ENCODE measurements around the gene DLGAP1. TPM values are rescaled to one million over a fixed set of nuclear protein-coding genes. Genes with fewer than 3 reads are reported as not detected.

Gene DLGAP1
- total and polyA plus RNA-seq, 4 donors = 0.06 to 1.2 (median 0.17) TPM; not detected in 1

DNA sequence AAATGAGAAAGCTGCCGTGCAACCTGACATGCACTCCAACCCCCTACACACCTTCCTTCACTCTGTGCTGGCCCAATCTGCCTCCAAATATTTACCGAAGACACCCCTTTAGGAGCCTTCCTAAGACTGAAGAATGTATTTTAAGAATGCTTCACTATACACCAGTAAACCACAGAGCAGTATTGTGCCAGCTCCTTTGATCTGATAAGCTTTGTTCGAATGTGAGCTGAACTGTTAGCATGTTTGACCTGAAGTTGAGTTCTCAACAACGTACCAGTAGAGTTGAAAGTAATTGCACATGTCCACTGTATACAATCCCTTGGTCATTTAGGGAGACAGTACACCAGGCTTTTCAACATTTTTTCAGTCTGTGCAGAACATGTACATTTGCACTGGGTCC is 745.9 kb downstream of the DLGAP1 start:
- Histone ChIP-seq H3K9ac (ENCODE audit: low read depth in 1 of 2, low read length in 2 of 2) (no peak overlapping the region), H3K36me3 (ENCODE audit: control insufficient read depth in 4 of 4, insufficient read depth in 3 of 4, low read depth in 1 of 4, low read length in 3 of 4) (no peaks in the 10 kb centered on the region), H3K27ac (ENCODE audit: low read depth in 1 of 2, low read length in 2 of 2) (no peak overlapping the region), H3K4me3 (ENCODE audit: low read depth in 1 of 3, low read length in 3 of 3) (no peak overlapping the region), H3K9me3 (ENCODE audit: control insufficient read depth in 4 of 4, low read length in 3 of 4) (no peaks in the 10 kb centered on the region), H3K27me3 (ENCODE audit: control insufficient read depth in 4 of 4, insufficient read depth in 4 of 4, low read length in 3 of 4) (no peaks in the 10 kb centered on the region), H3K4me1 (ENCODE audit: control insufficient read depth in 4 of 4, insufficient read depth in 4 of 4, low read length in 3 of 4) (peaks cover 0 to 5% (median 3%) of the 10 kb centered on the region in 4 donors)
- WGBS = 70% methylated on average over 4 of the region's 4 CpGs
- TF ChIP-seq, protein P1, sequence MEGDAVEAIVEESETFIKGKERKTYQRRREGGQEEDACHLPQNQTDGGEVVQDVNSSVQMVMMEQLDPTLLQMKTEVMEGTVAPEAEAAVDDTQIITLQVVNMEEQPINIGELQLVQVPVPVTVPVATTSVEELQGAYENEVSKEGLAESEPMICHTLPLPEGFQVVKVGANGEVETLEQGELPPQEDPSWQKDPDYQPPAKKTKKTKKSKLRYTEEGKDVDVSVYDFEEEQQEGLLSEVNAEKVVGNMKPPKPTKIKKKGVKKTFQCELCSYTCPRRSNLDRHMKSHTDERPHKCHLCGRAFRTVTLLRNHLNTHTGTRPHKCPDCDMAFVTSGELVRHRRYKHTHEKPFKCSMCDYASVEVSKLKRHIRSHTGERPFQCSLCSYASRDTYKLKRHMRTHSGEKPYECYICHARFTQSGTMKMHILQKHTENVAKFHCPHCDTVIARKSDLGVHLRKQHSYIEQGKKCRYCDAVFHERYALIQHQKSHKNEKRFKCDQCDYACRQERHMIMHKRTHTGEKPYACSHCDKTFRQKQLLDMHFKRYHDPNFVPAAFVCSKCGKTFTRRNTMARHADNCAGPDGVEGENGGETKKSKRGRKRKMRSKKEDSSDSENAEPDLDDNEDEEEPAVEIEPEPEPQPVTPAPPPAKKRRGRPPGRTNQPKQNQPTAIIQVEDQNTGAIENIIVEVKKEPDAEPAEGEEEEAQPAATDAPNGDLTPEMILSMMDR (IDR thresholded peaks at IDR 0.05; ENCODE audit: low read depth, low read length, missing input control) = no peak
- no peak for TF ChIP-seq JUND (IDR thresholded peaks at IDR 0.05)
- TF ChIP-seq, protein P2, sequence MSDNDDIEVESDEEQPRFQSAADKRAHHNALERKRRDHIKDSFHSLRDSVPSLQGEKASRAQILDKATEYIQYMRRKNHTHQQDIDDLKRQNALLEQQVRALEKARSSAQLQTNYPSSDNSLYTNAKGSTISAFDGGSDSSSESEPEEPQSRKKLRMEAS (IDR thresholded peaks at IDR 0.05) = no peak
- TF ChIP-seq NR2F2 (IDR thresholded peaks at IDR 0.05) = no peak
- TF ChIP-seq, protein P3, sequence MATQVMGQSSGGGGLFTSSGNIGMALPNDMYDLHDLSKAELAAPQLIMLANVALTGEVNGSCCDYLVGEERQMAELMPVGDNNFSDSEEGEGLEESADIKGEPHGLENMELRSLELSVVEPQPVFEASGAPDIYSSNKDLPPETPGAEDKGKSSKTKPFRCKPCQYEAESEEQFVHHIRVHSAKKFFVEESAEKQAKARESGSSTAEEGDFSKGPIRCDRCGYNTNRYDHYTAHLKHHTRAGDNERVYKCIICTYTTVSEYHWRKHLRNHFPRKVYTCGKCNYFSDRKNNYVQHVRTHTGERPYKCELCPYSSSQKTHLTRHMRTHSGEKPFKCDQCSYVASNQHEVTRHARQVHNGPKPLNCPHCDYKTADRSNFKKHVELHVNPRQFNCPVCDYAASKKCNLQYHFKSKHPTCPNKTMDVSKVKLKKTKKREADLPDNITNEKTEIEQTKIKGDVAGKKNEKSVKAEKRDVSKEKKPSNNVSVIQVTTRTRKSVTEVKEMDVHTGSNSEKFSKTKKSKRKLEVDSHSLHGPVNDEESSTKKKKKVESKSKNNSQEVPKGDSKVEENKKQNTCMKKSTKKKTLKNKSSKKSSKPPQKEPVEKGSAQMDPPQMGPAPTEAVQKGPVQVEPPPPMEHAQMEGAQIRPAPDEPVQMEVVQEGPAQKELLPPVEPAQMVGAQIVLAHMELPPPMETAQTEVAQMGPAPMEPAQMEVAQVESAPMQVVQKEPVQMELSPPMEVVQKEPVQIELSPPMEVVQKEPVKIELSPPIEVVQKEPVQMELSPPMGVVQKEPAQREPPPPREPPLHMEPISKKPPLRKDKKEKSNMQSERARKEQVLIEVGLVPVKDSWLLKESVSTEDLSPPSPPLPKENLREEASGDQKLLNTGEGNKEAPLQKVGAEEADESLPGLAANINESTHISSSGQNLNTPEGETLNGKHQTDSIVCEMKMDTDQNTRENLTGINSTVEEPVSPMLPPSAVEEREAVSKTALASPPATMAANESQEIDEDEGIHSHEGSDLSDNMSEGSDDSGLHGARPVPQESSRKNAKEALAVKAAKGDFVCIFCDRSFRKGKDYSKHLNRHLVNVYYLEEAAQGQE (IDR thresholded peaks at IDR 0.05) = no peak
- no peak for TF ChIP-seq EGR1 (IDR thresholded peaks at IDR 0.05; ENCODE audit: low read depth in 2 of 2)
- no peak for TF ChIP-seq HNF4G (IDR thresholded peaks at IDR 0.05)
- no peak for TF ChIP-seq SP1 (IDR thresholded peaks at IDR 0.05)
- TF ChIP-seq GABPA (IDR thresholded peaks at IDR 0.05 in 1 of 2, conservative IDR thresholded peaks at IDR 0.05 in 1 of 2) = no peak
- TF ChIP-seq RXRA (IDR thresholded peaks at IDR 0.05) = no peak
- no peak for TF ChIP-seq RAD21 (IDR thresholded peaks at IDR 0.05)
- no peak for DNase-seq (ENCODE audit: low spot score)

DNA sequence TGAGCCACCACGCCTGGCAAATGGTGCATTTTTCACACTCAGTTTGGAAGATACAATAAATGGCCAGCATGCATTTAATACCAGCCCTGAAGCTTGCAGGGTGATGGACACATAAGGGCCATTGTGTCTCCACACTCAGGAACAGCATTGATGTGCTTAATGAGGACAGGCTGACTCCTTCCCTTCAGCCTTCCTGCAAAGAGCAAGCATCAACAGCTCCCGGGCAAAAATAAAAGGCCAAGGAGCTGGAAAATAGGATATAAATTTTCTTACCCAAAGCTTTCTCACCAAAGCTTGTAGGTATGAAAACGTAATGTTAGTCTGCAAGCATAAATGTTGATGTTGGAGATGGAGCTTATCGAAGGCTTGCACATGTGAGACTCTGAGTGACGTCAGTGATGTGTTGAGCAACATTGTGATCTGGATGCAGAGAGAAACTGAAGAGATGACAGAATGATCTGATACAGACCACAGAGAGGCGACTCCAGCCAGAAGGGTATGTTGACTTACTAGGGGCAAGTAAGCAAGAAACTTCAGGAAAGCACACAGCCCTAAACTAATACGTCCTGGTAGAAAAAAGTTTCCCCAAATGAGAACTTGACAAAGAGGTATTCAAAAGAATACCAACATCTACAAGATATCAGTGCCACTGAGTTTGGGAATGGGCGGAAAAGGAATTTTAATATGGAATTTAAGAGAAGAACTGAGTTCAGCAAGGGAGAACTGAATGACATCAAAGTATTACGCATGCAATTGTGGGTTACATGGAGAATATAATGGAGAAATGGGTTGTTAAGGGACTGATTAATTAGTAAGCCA is 748.6 kb downstream of the DLGAP1 start:
- TF ChIP-seq RXRA (IDR thresholded peaks at IDR 0.05) (peak in 1 of 2 donors; percentile 32), RAD21 (IDR thresholded peaks at IDR 0.05) (peak in 1 of 2 donors; percentile 9), FOXA1 (IDR thresholded peaks at IDR 0.05) (no peak), HNF4A (conservative IDR thresholded peaks at IDR 0.05) (peak in 1 of 2 donors; percentile 34), NR2F2 (IDR thresholded peaks at IDR 0.05) (no peak), JUND (IDR thresholded peaks at IDR 0.05) (peak in 1 of 2 donors; percentile 28), FOXA2 (IDR thresholded peaks at IDR 0.05) (peak; percentile 7)
- TF ChIP-seq, protein P1 (IDR thresholded peaks at IDR 0.05; ENCODE audit: low read depth, low read length, missing input control) = no peak
- TF ChIP-seq, protein P3 (IDR thresholded peaks at IDR 0.05) = no peak
- peak; percentile 73 for DNase-seq (ENCODE audit: low spot score)
- Histone ChIP-seq H3K4me3 (ENCODE audit: low read depth in 1 of 3, low read length in 3 of 3) (no peak overlapping the region), H3K9me3 (ENCODE audit: control insufficient read depth in 4 of 4, low read length in 3 of 4) (no peaks in the 10 kb centered on the region), H3K4me1 (ENCODE audit: control insufficient read depth in 4 of 4, insufficient read depth in 4 of 4, low read length in 3 of 4) (peaks cover 0 to 7% (median 4%) of the 10 kb centered on the region in 4 donors), H3K9ac (ENCODE audit: low read depth in 1 of 2, low read length in 2 of 2) (no peak overlapping the region), H3K27me3 (ENCODE audit: control insufficient read depth in 4 of 4, insufficient read depth in 4 of 4, low read length in 3 of 4) (no peaks in the 10 kb centered on the region), H3K27ac (ENCODE audit: low read depth in 1 of 2, low read length in 2 of 2) (no peak overlapping the region), H3K36me3 (ENCODE audit: control insufficient read depth in 4 of 4, insufficient read depth in 3 of 4, low read depth in 1 of 4, low read length in 3 of 4) (no peaks in the 10 kb centered on the region)
- WGBS = 61% methylated on average over 9 of the region's 9 CpGs

Measured in liver (tissue), 9 donors.